Ovary (tissue), 3 donors: ENCODE data around the gene XPNPEP3.

ENCODE experiments used
- EP300 ChIP-seq: sonication (generic); formaldehyde crosslinking; IDR thresholded peaks from one replicate; pipeline ENCODE4 v1.6.1; 2017; ENCODE audit warnings: antibody characterized with exemption
- TF ChIP-seq, protein P1 (sequence below), 3 donors: fragments of 450-650 bp in 2 of 3; fragments of 200-600 bp in 1 of 3; IDR thresholded peaks; one replicate each; pipeline versions ENCODE4 v1.5.1 to v1.8.0; 2016 to 2022; ENCODE audit warnings: antibody characterized with exemption in 3 of 3, mild to moderate bottlenecking in 1 of 3
- donor health status: DM: no; HTN: no; CAD: no.

DNA sequence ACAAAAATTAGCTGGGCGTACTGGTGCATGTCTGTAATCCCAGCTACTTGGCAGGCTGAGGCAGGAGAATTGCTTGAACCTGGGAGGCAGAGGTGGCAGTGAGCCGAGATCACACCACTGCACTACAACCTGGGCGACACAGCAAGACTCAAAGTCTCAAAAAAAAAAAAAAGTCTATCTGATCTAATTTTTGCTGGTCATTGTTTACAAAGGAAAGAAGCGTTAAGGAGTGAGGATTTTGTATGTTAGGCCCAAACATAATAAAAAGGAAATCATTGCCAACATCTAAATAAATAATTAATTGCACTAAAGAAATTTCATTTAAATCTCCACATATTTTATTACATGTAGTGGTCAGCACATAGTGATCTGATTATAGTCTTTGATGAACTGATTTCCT, 97.2 kb downstream of the XPNPEP3 start:
- TF ChIP-seq, protein P1, sequence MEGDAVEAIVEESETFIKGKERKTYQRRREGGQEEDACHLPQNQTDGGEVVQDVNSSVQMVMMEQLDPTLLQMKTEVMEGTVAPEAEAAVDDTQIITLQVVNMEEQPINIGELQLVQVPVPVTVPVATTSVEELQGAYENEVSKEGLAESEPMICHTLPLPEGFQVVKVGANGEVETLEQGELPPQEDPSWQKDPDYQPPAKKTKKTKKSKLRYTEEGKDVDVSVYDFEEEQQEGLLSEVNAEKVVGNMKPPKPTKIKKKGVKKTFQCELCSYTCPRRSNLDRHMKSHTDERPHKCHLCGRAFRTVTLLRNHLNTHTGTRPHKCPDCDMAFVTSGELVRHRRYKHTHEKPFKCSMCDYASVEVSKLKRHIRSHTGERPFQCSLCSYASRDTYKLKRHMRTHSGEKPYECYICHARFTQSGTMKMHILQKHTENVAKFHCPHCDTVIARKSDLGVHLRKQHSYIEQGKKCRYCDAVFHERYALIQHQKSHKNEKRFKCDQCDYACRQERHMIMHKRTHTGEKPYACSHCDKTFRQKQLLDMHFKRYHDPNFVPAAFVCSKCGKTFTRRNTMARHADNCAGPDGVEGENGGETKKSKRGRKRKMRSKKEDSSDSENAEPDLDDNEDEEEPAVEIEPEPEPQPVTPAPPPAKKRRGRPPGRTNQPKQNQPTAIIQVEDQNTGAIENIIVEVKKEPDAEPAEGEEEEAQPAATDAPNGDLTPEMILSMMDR (IDR thresholded peaks at IDR 0.05), result no peak
- no peak for TF ChIP-seq EP300
